ENCODE measurements around the gene SPINK6.

Gene SPINK6

GRCh38 chr5:148208226-148208625, 5.4 kb downstream of the SPINK6 start:
- TF ChIP-seq NFIC (IDR thresholded peaks at IDR 0.05), result no peak
- TF ChIP-seq CEBPB (IDR thresholded peaks at IDR 0.05), result no peak
- no peak for TF ChIP-seq CREB1 (IDR thresholded peaks at IDR 0.05; ENCODE audit: low read depth)
- TF ChIP-seq YY1 (IDR thresholded peaks at IDR 0.05; ENCODE audit: low read depth), result no peak
- no peak for TF ChIP-seq FOXM1 (IDR thresholded peaks at IDR 0.05; ENCODE audit: borderline replicate concordance, low read depth)
- no peak for TF ChIP-seq TCF12 (IDR thresholded peaks at IDR 0.05; ENCODE audit: low read depth)
- TF ChIP-seq ZBTB7A (IDR thresholded peaks at IDR 0.05; ENCODE audit: low read depth), result no peak
- no peak for TF ChIP-seq RAD21 (IDR thresholded peaks at IDR 0.05; ENCODE audit: low read depth)
- no peak for TF ChIP-seq MAX (IDR thresholded peaks at IDR 0.05)
- no peak for TF ChIP-seq EGR1 (IDR thresholded peaks at IDR 0.05)
- TF ChIP-seq TEAD4 (IDR thresholded peaks at IDR 0.05), result no peak
- TF ChIP-seq USF1 (IDR thresholded peaks at IDR 0.05), result no peak
- no peak for TF ChIP-seq EP300 (IDR thresholded peaks at IDR 0.05; ENCODE audit: borderline replicate concordance)
- TF ChIP-seq REST (IDR thresholded peaks at IDR 0.05; ENCODE audit: low read depth), result no peak
- TF ChIP-seq TAF1 (IDR thresholded peaks at IDR 0.05; ENCODE audit: low read depth), result no peak

- TF ChIP-seq CEBPB (IDR thresholded peaks at IDR 0.05) (no peak), NFIC (IDR thresholded peaks at IDR 0.05) (no peak), TCF12 (IDR thresholded peaks at IDR 0.05; ENCODE audit: low read depth) (no peak), TEAD4 (IDR thresholded peaks at IDR 0.05) (no peak), REST (IDR thresholded peaks at IDR 0.05; ENCODE audit: low read depth) (no peak), USF1 (IDR thresholded peaks at IDR 0.05) (no peak), EP300 (IDR thresholded peaks at IDR 0.05; ENCODE audit: borderline replicate concordance) (no peak), RAD21 (IDR thresholded peaks at IDR 0.05; ENCODE audit: low read depth) (no peak), YY1 (IDR thresholded peaks at IDR 0.05; ENCODE audit: low read depth) (no peak), EGR1 (IDR thresholded peaks at IDR 0.05) (no peak), MAX (IDR thresholded peaks at IDR 0.05) (no peak), CREB1 (IDR thresholded peaks at IDR 0.05; ENCODE audit: low read depth) (no peak), TAF1 (IDR thresholded peaks at IDR 0.05; ENCODE audit: low read depth) (no peak), ZBTB7A (IDR thresholded peaks at IDR 0.05; ENCODE audit: low read depth) (no peak)
Observed at GRCh38 chr5:148209151-148209770, 6.4 kb downstream of the SPINK6 start.

GRCh38 chr5:148214665-148215185, 11.9 kb downstream of the SPINK6 start:
- no peak for TF ChIP-seq YY1 (IDR thresholded peaks at IDR 0.05; ENCODE audit: low read depth)

GRCh38 chr5:148221508-148221907, 18.7 kb downstream of the SPINK6 start:
- TF ChIP-seq RAD21 (IDR thresholded peaks at IDR 0.05; ENCODE audit: low read depth) (no peak), YY1 (IDR thresholded peaks at IDR 0.05; ENCODE audit: low read depth) (no peak), TEAD4 (IDR thresholded peaks at IDR 0.05) (no peak), REST (IDR thresholded peaks at IDR 0.05; ENCODE audit: low read depth) (no peak), TCF12 (IDR thresholded peaks at IDR 0.05; ENCODE audit: low read depth) (no peak), CREB1 (IDR thresholded peaks at IDR 0.05; ENCODE audit: low read depth) (no peak), CEBPB (IDR thresholded peaks at IDR 0.05) (no peak), TAF1 (IDR thresholded peaks at IDR 0.05; ENCODE audit: low read depth) (no peak), FOXM1 (IDR thresholded peaks at IDR 0.05; ENCODE audit: borderline replicate concordance, low read depth) (no peak), MAX (IDR thresholded peaks at IDR 0.05) (no peak), EGR1 (IDR thresholded peaks at IDR 0.05) (no peak), ZBTB7A (IDR thresholded peaks at IDR 0.05; ENCODE audit: low read depth) (no peak), USF1 (IDR thresholded peaks at IDR 0.05) (no peak), EP300 (IDR thresholded peaks at IDR 0.05; ENCODE audit: borderline replicate concordance) (no peak), NFIC (IDR thresholded peaks at IDR 0.05) (no peak)

All from Ishikawa (cell line).